KMS-11 (cell line): ENCODE data around the gene YEATS2.
"Not testable (repeated sequence)": the region's sequence is repeated elsewhere in the genome, so short reads cannot be mapped to it uniquely, and the experiment has no call there.

Experiments used
- H2AFZ ChIP-seq: fragments of 200-600 bp; sonication (generic); 2 replicates; pipeline ENCODE4 v1.6.1; 2016; ENCODE audit warnings: antibody characterized with exemption, mixed run types, low read depth
- H3K27ac ChIP-seq: fragments of 200-600 bp; sonication (generic); 2 replicates; pipeline ENCODE4 v1.6.1; 2016; ENCODE audit warnings: mild to moderate bottlenecking, mixed run types
- H3K27me3 ChIP-seq: fragments of 200-600 bp; sonication (generic); 2 replicates; pipeline ENCODE4 v1.6.1; 2017; ENCODE audit warnings: mild to moderate bottlenecking, low read depth, mixed run types, moderate library complexity; ENCODE audit not compliant: insufficient read depth
- H3K36me3 ChIP-seq: fragments of 200-600 bp; sonication (generic); 2 replicates; pipeline ENCODE4 v1.6.1; 2017; ENCODE audit warnings: mild to moderate bottlenecking, mixed run types; ENCODE audit not compliant: insufficient read depth
- H3K4me1 ChIP-seq: fragments of 200-600 bp; sonication (generic); 2 replicates; pipeline ENCODE4 v1.6.1; 2016; ENCODE audit warnings: mild to moderate bottlenecking, low read depth, mixed run types; ENCODE audit not compliant: poor library complexity, severe bottlenecking
- H3K4me2 ChIP-seq: fragments of 200-600 bp; sonication (generic); 2 replicates; pipeline ENCODE4 v1.7.0; 2016; ENCODE audit warnings: mild to moderate bottlenecking, mixed run types
- H3K4me3 ChIP-seq: fragments of 200-600 bp; sonication (generic); IDR thresholded peaks from 2 replicates; pipeline ENCODE4 v1.6.1; 2017; ENCODE audit warnings: low read depth, low read length, mixed read lengths; ENCODE audit not compliant: insufficient read depth
- H3K79me2 ChIP-seq: fragments of 200-600 bp; sonication (generic); 2 replicates; pipeline ENCODE4 v1.6.1; 2016; ENCODE audit warnings: low read depth, mixed run types; ENCODE audit not compliant: insufficient read depth
- H3K9ac ChIP-seq: fragments of 200-600 bp; sonication (generic); 2 replicates; pipeline ENCODE4 v1.6.1; 2016; ENCODE audit warnings: mild to moderate bottlenecking, mixed run types
- H4K20me1 ChIP-seq: fragments of 200-600 bp; sonication (generic); 2 replicates; pipeline ENCODE4 v1.6.1; 2016; ENCODE audit warnings: mild to moderate bottlenecking, mixed run types; ENCODE audit not compliant: insufficient read depth
- CTCF ChIP-seq: fragments of 200-600 bp; sonication (generic); conservative IDR thresholded peaks from 2 replicates; pipeline ENCODE4 v1.6.1; 2017; ENCODE audit warnings: low read depth, mild to moderate bottlenecking, antibody characterized with exemption, low read length, moderate library complexity, mixed read lengths

The YEATS2 gene

GRCh38 chr3:183733553-183733952 lies 36.0 kb downstream of the YEATS2 start:
- Histone ChIP-seq H3K79me2 (no peaks in the 10 kb centered on the region), H3K4me3 (no peak overlapping the region), H3K9ac (no peak overlapping the region), H2AFZ (no peak overlapping the region), H3K36me3 (peaks cover 7% of the 10 kb centered on the region; the same call in 1 of the 2 replicates), H3K27me3 (no peaks in the 10 kb centered on the region), H3K4me2 (no peak overlapping the region), H3K4me1 (no peaks in the 10 kb centered on the region), H3K27ac (no peak overlapping the region), H4K20me1 (no peaks in the 10 kb centered on the region)
- TF ChIP-seq CTCF: no peak

GRCh38 chr3:183734750-183735494 lies 37.3 kb downstream of the YEATS2 start:
- Histone ChIP-seq H3K9ac (no peak overlapping the region), H3K4me1 (no peaks in the 10 kb centered on the region), H3K27me3 (no peaks in the 10 kb centered on the region), H3K4me2 (no peak overlapping the region), H2AFZ (no peak overlapping the region), H3K79me2 (no peaks in the 10 kb centered on the region), H3K36me3 (peaks cover 5% of the 10 kb centered on the region; the same call in 1 of the 2 replicates), H4K20me1 (no peaks in the 10 kb centered on the region), H3K27ac (no peak overlapping the region), H3K4me3 (no peak overlapping the region)
- no peak for TF ChIP-seq CTCF

GRCh38 chr3:183737116-183737515 lies 39.5 kb downstream of the YEATS2 start:
- TF ChIP-seq CTCF: no peak
- Histone ChIP-seq H4K20me1 (no peaks in the 10 kb centered on the region), H2AFZ (no peak overlapping the region), H3K4me1 (no peaks in the 10 kb centered on the region), H3K9ac (no peak overlapping the region), H3K27me3 (no peaks in the 10 kb centered on the region), H3K27ac (no peak overlapping the region), H3K4me2 (no peak overlapping the region), H3K4me3 (no peak overlapping the region), H3K36me3 (peaks cover 6% of the 10 kb centered on the region; the same call in 1 of the 2 replicates), H3K79me2 (no peaks in the 10 kb centered on the region)

GRCh38 chr3:183740154-183740553 lies 42.6 kb downstream of the YEATS2 start:
- H3K36me3 ChIP-seq: peaks cover 15% of the 10 kb centered on the region; the same call in 1 of the 2 replicates

GRCh38 chr3:183743231-183743630 lies 45.6 kb downstream of the YEATS2 start:
- Histone ChIP-seq H3K4me1 (no peaks in the 10 kb centered on the region), H3K27me3 (no peaks in the 10 kb centered on the region), H4K20me1 (no peaks in the 10 kb centered on the region), H3K9ac (no peak overlapping the region), H3K27ac (no peak overlapping the region), H3K4me2 (no peak overlapping the region), H3K4me3 (no peak overlapping the region), H3K79me2 (no peaks in the 10 kb centered on the region), H2AFZ (no peak overlapping the region), H3K36me3 (peaks cover 9% of the 10 kb centered on the region; the same call in 1 of the 2 replicates)
- TF ChIP-seq CTCF: no peak

More at GRCh38 chr3:183740154-183740553, 42.6 kb downstream of the YEATS2 start:
- not testable (repeated sequence) for H3K79me2 ChIP-seq, H2AFZ ChIP-seq, H3K27me3 ChIP-seq, H3K4me1 ChIP-seq, H3K27ac ChIP-seq, H4K20me1 ChIP-seq, H3K9ac ChIP-seq, H3K4me3 ChIP-seq, H3K4me2 ChIP-seq
